ENCODE data around the gene SMC2. TPM values are rescaled to one million over a fixed set of nuclear protein-coding genes. Genes with fewer than 3 reads are reported as not detected.
A peak's percentile ranks its signal among the peaks of the same experiment; 100 is the strongest.

SMC2 gene
- 10 to 100 TPM in 1 of 3 donors, 1 to 10 TPM in 2; 6.6 to 12.3 (median 9.8) TPM for total RNA-seq

GRCh38 chr9:104093647-104094533, at the start of gene SMC2:
Gene SMC2, plus strand, starts transcription at chr9:104094309. Its CDS starts 1,076 bp downstream, at chr9:104095385.
- Histone ChIP-seq H3K4me3 (peak within 1 kb of the TSS; percentile 70 to 79 (median 76)), H3K27ac (peak within 1 kb of the TSS; percentile 97 to 98), H3K4me1 (no peaks in the 10 kb centered on the region), H3K9me3 (no peaks in the 10 kb centered on the region), H3K27me3 (no peaks in the 10 kb centered on the region), H3K36me3 (no peaks in the 10 kb centered on the region)
- intact Hi-C loops (cut with DNase I; ENCODE audit: low total_unique reads), result no loop called here
- peak in 2 of 3 donors; percentile 57 to 74 for TF ChIP-seq POLR2AphosphoS5 (IDR thresholded peaks at IDR 0.05)
- TF ChIP-seq CTCF (IDR thresholded peaks at IDR 0.05), result no peak
- DNase-seq (ENCODE audit: low spot score in 2 of 2), result peak; percentile 85 to 87

- H3K27ac ChIP-seq, result no peak overlapping the region
- no peaks in the 10 kb centered on the region for H3K27me3 ChIP-seq
- H3K9me3 ChIP-seq, result no peaks in the 10 kb centered on the region
- intact Hi-C loops (cut with DNase I; ENCODE audit: low total_unique reads), result no loop called here
- no peaks in the 10 kb centered on the region for H3K4me1 ChIP-seq
- TF ChIP-seq CTCF (IDR thresholded peaks at IDR 0.05) (no peak), POLR2AphosphoS5 (IDR thresholded peaks at IDR 0.05) (no peak), POLR2A (IDR thresholded peaks at IDR 0.05) (no peak)
- H3K36me3 ChIP-seq, result no peaks in the 10 kb centered on the region
- no peak overlapping the region for H3K4me3 ChIP-seq
- no peak for DNase-seq (ENCODE audit: low spot score in 2 of 2)
Measured at GRCh38 chr9:104068546-104068945, 25.6 kb upstream of the SMC2 start.

GRCh38 chr9:104069288-104069687, 24.8 kb upstream of the SMC2 start:
- Histone ChIP-seq H3K36me3 (no peaks in the 10 kb centered on the region), H3K9me3 (no peaks in the 10 kb centered on the region), H3K27ac (no peak overlapping the region), H3K4me3 (no peak overlapping the region), H3K4me1 (no peaks in the 10 kb centered on the region), H3K27me3 (no peaks in the 10 kb centered on the region)
- TF ChIP-seq POLR2A (IDR thresholded peaks at IDR 0.05), result no peak
- no peak for TF ChIP-seq POLR2AphosphoS5 (IDR thresholded peaks at IDR 0.05)
- no peak for TF ChIP-seq CTCF (IDR thresholded peaks at IDR 0.05)
- no peak for DNase-seq (ENCODE audit: low spot score in 2 of 2)
- intact Hi-C loops (cut with DNase I; ENCODE audit: low total_unique reads), result no loop called here

- Histone ChIP-seq H3K4me1 (no peaks in the 10 kb centered on the region), H3K27me3 (no peaks in the 10 kb centered on the region), H3K9me3 (no peaks in the 10 kb centered on the region), H3K27ac (no peak overlapping the region), H3K36me3 (no peaks in the 10 kb centered on the region), H3K4me3 (no peak overlapping the region)
- intact Hi-C loops (cut with DNase I; ENCODE audit: low total_unique reads), result no loop called here
- DNase-seq (ENCODE audit: low spot score in 2 of 2), result no peak
- TF ChIP-seq POLR2AphosphoS5 (IDR thresholded peaks at IDR 0.05), result no peak
- no peak for TF ChIP-seq CTCF (IDR thresholded peaks at IDR 0.05)
Measured at GRCh38 chr9:104071589-104071988, 22.5 kb upstream of the SMC2 start.

GRCh38 chr9:104073098-104073769, 20.9 kb upstream of the SMC2 start:
- no peaks in the 10 kb centered on the region for H3K9me3 ChIP-seq

More at GRCh38 chr9:104073098-104073769, 20.9 kb upstream of the SMC2 start:
- no peak overlapping the region for H3K4me3 ChIP-seq
- H3K27me3 ChIP-seq, result no peaks in the 10 kb centered on the region
- H3K36me3 ChIP-seq, result no peaks in the 10 kb centered on the region
- no peak overlapping the region for H3K27ac ChIP-seq
- TF ChIP-seq POLR2AphosphoS5 (IDR thresholded peaks at IDR 0.05) (no peak), POLR2A (IDR thresholded peaks at IDR 0.05) (no peak), CTCF (IDR thresholded peaks at IDR 0.05) (no peak)
- H3K4me1 ChIP-seq, result no peaks in the 10 kb centered on the region
- intact Hi-C loops (cut with DNase I; ENCODE audit: low total_unique reads), result no loop called here
- no peak for DNase-seq (ENCODE audit: low spot score in 2 of 2)
